HepG2 (cell line): ENCODE measurements around the gene ENTREP3. TPM values are rescaled to one million over a fixed set of nuclear protein-coding genes. Genes with fewer than 3 reads are reported as not detected.

ENCODE experiments used
- ATAC-seq: fragments of 200-7000 bp; cut with Tn5 transposase; 3 replicates; pipeline ENCODE4 v1.9.1; 2020; ENCODE audit warnings: mild to moderate bottlenecking, moderate library complexity
- BruUV-seq: library from RNA; stranded (reverse); fragments of 400-500 nt; replicated peaks from 2 replicates; lab custom pipeline; 2021; lab: Mats Ljungman, UMichigan
- CTCF ChIA-PET: fragments of 300-600 bp; formaldehyde crosslinking; extraction: SDS; loops from one replicate; lab custom pipeline; 2021; ENCODE audit warnings: low total read pairs, inconsistent platforms, low intra/inter-chr PET ratio; lab: Yijun Ruan, JAX
- POLR2A ChIA-PET: fragments of 350-600 bp; sonication (Branson Sonifier 250); formaldehyde crosslinking; loops from one replicate; lab custom pipeline; 2020; ENCODE audit warnings: antibody characterized with exemption, inconsistent platforms; lab: Yijun Ruan, JAX
- DNase-seq: peaks from one replicate; pipeline ENCODE4 v3.0.0-alpha.2; 2015; ENCODE audit warnings: low spot score
- FAIRE-seq: peaks from 3 replicates; lab custom pipeline; 2011; peaks lifted over from hg19 to GRCh38; lab: Jason Lieb, UNC
- H2AFZ ChIP-seq: one replicate; pipeline ENCODE4 v1.6.1; 2011; ENCODE audit warnings: low read length, inconsistent platforms
- H3K27ac ChIP-seq: fragments of 300-600 bp; 3 replicates; pipeline ENCODE4 v1.8.0; 2011; ENCODE audit warnings: mixed run types, mild to moderate bottlenecking, mixed read lengths, low read length, inconsistent platforms; ENCODE audit not compliant: insufficient read depth; ENCODE audit errors: extremely low read length
- H3K27me3 ChIP-seq, 2 experiments: fragments of 200-600 bp in 1 of 2; 2 replicates in 1 of 2; 3 replicates in 1 of 2; pipeline versions ENCODE4 v1.6.0 to v1.8.0; 2011; ENCODE audit warnings: low read length in 2 of 2, mild to moderate bottlenecking in 2 of 2, moderate library complexity in 2 of 2, inconsistent platforms in 1 of 2; ENCODE audit not compliant: insufficient read depth in 2 of 2, control insufficient read depth in 1 of 2
- H3K36me3 ChIP-seq, 2 experiments: fragments of 200-600 bp in 1 of 2; replicated peaks in 1 of 2; 2 replicates in 1 of 2; 3 replicates in 1 of 2; pipeline versions ENCODE4 v1.5.1 to v1.8.0; 2011; ENCODE audit warnings: low read length in 2 of 2, inconsistent platforms in 1 of 2; ENCODE audit not compliant: insufficient read depth in 2 of 2, control insufficient read depth in 1 of 2
- H3K4me1 ChIP-seq: 2 replicates; pipeline ENCODE4 v1.5.1; 2012; ENCODE audit warnings: low read length, inconsistent platforms; ENCODE audit not compliant: insufficient read depth
- H3K4me2 ChIP-seq: 2 replicates; pipeline ENCODE4 v1.6.0; 2011; ENCODE audit warnings: low read depth, low read length, inconsistent platforms
- H3K4me3 ChIP-seq, 3 experiments: fragments of 200-600 bp in 1 of 3; sonication (generic), shearing (Covaris generic) in 1 of 3; replicated peaks in 1 of 3; 2 replicates each; pipeline ENCODE4 v1.5.1; 2011 to 2016; ENCODE audit warnings: low read length in 3 of 3, inconsistent platforms in 2 of 3, low read depth in 2 of 3, mild to moderate bottlenecking in 2 of 3, control low read depth in 1 of 3, mixed read lengths in 1 of 3; ENCODE audit not compliant: insufficient read depth in 1 of 3
- H3K79me2 ChIP-seq: one replicate; pipeline ENCODE4 v1.6.1; 2011; ENCODE audit warnings: low read length, inconsistent platforms; ENCODE audit not compliant: insufficient read depth
- H3K9ac ChIP-seq: 2 replicates; pipeline ENCODE4 v1.6.0; 2011; ENCODE audit warnings: mild to moderate bottlenecking, low read depth, low read length, inconsistent platforms; ENCODE audit not compliant: insufficient read depth
- H3K9me3 ChIP-seq: 2 replicates; pipeline ENCODE4 v1.5.1; 2012; ENCODE audit warnings: mild to moderate bottlenecking, low read length
- H4K20me1 ChIP-seq: 2 replicates; pipeline ENCODE4 v1.6.0; 2011; ENCODE audit warnings: inconsistent platforms, mild to moderate bottlenecking, low read length, moderate library complexity; ENCODE audit not compliant: insufficient read depth
- MYPOP ChIP-seq: sonication (generic); formaldehyde crosslinking; IDR thresholded peaks from 2 replicates; pipeline ENCODE4 v1.8.1; 2023; ENCODE audit warnings: mild to moderate bottlenecking, moderate library complexity, missing genetic modification reagents
- NFAT5 ChIP-seq: sonication (generic); formaldehyde crosslinking; IDR thresholded peaks from 2 replicates; pipeline ENCODE4 v1.4.0; 2020; ENCODE audit warnings: missing genetic modification reagents
- SIX4 ChIP-seq: sonication (generic); formaldehyde crosslinking; IDR thresholded peaks from 2 replicates; pipeline ENCODE4 v1.4.0; 2020; ENCODE audit warnings: missing genetic modification reagents
- ZBTB38 ChIP-seq: sonication (generic); formaldehyde crosslinking; IDR thresholded peaks from 2 replicates; pipeline ENCODE4 v1.5.1; 2020; ENCODE audit warnings: mild to moderate bottlenecking, missing genetic modification reagents
- ZMAT5 ChIP-seq: sonication (generic); formaldehyde crosslinking; IDR thresholded peaks from 2 replicates; pipeline ENCODE4 v1.5.0; 2020; ENCODE audit warnings: mild to moderate bottlenecking, low read depth, missing genetic modification reagents, borderline replicate concordance
- ZNF20 ChIP-seq: sonication (generic); formaldehyde crosslinking; IDR thresholded peaks from 2 replicates; pipeline ENCODE4 v1.4.0; 2020; ENCODE audit warnings: mild to moderate bottlenecking, moderate library complexity, missing genetic modification reagents
- ZNF24 ChIP-seq: fragments of 450-650 bp; IDR thresholded peaks from 2 replicates; pipeline ENCODE4 v1.6.1; 2017; ENCODE audit warnings: antibody characterized with exemption, mild to moderate bottlenecking
- ZNF503 ChIP-seq: sonication (generic); formaldehyde crosslinking; IDR thresholded peaks from 2 replicates; pipeline ENCODE4 v1.4.0; 2020; ENCODE audit warnings: missing genetic modification reagents
- ZNF646 ChIP-seq: sonication (generic); formaldehyde crosslinking; IDR thresholded peaks from 2 replicates; pipeline ENCODE4 v1.9.0; 2021; ENCODE audit warnings: mild to moderate bottlenecking, missing genetic modification reagents
- WGBS: methylation state at CpG from one replicate; pipeline ENCODE4 v1.1.6; 2017; ENCODE audit warnings: low lambda C conversion rate; 5-methylcytosine and 5-hydroxymethylcytosine counted together
- in situ Hi-C: cut with HindIII; loops from 2 replicates; pipeline ENCODE4 v1.10.0; 2017; ENCODE audit warnings: low pct_unique_long_range_greater_than_20kb; ENCODE audit not compliant: extremely low pct_ligation_motif_present
- intact Hi-C: fragments of 100-400 bp; cut with micrococcal nuclease; formaldehyde crosslinking; loops from one replicate; pipeline ENCODE4 v1.10.0; 2022; ENCODE audit not compliant: unreplicated experiment
- polyA plus RNA-seq, 8 experiments: library from polyadenylated mRNA; depleted of rRNA in 3 of 8; stranded (reverse) in 7 of 8; unstranded in 1 of 8; fragments of >200 nt; fragmentation: Illumina TruSeq in 4 of 8; extraction: Trizol in 4 of 8; gene quantifications; 2 replicates each; pipeline versions ENCODE4 v1.2.1 to v1.2.3, GENCODE V29; 2011 to 2016; ENCODE audit warnings: low read depth in 4 of 8, missing spikeins in 1 of 8, mixed read lengths in 1 of 8; ENCODE audit not compliant: insufficient read depth in 1 of 8
- total RNA-seq, 5 experiments: library from RNA; depleted of rRNA; stranded (reverse); fragments of >200 nt; fragmentation: Illumina TruSeq; extraction: Trizol; gene quantifications; 2 replicates each; pipeline ENCODE4 v1.2.3, GENCODE V29; 2016; ENCODE audit warnings: low read depth in 1 of 5

Gene ENTREP3
- total and polyA plus RNA-seq, 2 of the 13 experiments (the other 11 are each of a cell fraction or from before 2014, with no cell fraction given), result 4.1 to 9.9 TPM

GRCh38 chr1:155266553-155266952 is 11.3 kb upstream of the ENTREP3 start:
- H3K4me3 ChIP-seq, result no peak overlapping the region
- peaks cover 32 to 74% of the 10 kb centered on the region in 2 experiments for H3K36me3 ChIP-seq
- FAIRE-seq, result no peak
- no peaks in the 10 kb centered on the region; a peak in 1 of 5 replicates for H3K27me3 ChIP-seq
- DNase-seq, result no peak
- WGBS, result 92% methylated on average over 6 of the region's 6 CpGs
- in situ Hi-C loops, result no loop called here
- no TSS peak for BruUV-seq
- ATAC-seq, result no peak
- H3K4me1 ChIP-seq, result peaks cover 12% of the 10 kb centered on the region
- H3K9me3 ChIP-seq, result no peaks in the 10 kb centered on the region
- CTCF ChIA-PET, result no interaction called here
- no peak overlapping the region for H3K9ac ChIP-seq
- no peak overlapping the region for H2AFZ ChIP-seq
- intact Hi-C loops, result no loop called here
- H3K27ac ChIP-seq, result no peak overlapping the region
- H3K79me2 ChIP-seq, result peaks cover 18% of the 10 kb centered on the region
- H4K20me1 ChIP-seq, result no peaks in the 10 kb centered on the region
- POLR2A ChIA-PET, result interaction anchor here (1.3 to 4.7 kb wide), 3 partner anchors 10 to 58 kb away, joined by 3 to 14 read pairs (median 10); partner anchors contain the start of gene HCN3
- no peak overlapping the region for H3K4me2 ChIP-seq
- TF ChIP-seq MYPOP (CRISPR knock-in tag) (no peak), ZMAT5 (no peak), ZNF24 (no peak), ZNF20 (no peak), ZBTB38 (CRISPR knock-in tag) (no peak), SIX4 (CRISPR knock-in tag) (no peak), ZNF646 (no peak), NFAT5 (CRISPR knock-in tag) (no peak), ZNF503 (CRISPR knock-in tag) (no peak)
